Astrocyte of the spinal cord (primary cell): ENCODE measurements around the gene CLBA1.

Source experiments
- DNase-seq: peaks from one replicate; pipeline ENCODE4 v3.0.0; 2011; ENCODE audit warnings: low read depth, low spot score
- H3K4me3 ChIP-seq: 2 replicates; pipeline ENCODE4 v1.5.1; 2011; ENCODE audit warnings: low read depth, mild to moderate bottlenecking, low read length, moderate library complexity
- in situ Hi-C: cut with HindIII; loops from 2 replicates; pipeline ENCODE4 v1.10.0; 2017; ENCODE audit warnings: low sequenced_read_pairs
- TF ChIP-seq, protein P1 (sequence below): IDR thresholded peaks from 2 replicates; pipeline ENCODE4 v1.5.1; 2012; ENCODE audit warnings: low read depth, mild to moderate bottlenecking, low read length, inconsistent platforms

CLBA1 gene

DNA sequence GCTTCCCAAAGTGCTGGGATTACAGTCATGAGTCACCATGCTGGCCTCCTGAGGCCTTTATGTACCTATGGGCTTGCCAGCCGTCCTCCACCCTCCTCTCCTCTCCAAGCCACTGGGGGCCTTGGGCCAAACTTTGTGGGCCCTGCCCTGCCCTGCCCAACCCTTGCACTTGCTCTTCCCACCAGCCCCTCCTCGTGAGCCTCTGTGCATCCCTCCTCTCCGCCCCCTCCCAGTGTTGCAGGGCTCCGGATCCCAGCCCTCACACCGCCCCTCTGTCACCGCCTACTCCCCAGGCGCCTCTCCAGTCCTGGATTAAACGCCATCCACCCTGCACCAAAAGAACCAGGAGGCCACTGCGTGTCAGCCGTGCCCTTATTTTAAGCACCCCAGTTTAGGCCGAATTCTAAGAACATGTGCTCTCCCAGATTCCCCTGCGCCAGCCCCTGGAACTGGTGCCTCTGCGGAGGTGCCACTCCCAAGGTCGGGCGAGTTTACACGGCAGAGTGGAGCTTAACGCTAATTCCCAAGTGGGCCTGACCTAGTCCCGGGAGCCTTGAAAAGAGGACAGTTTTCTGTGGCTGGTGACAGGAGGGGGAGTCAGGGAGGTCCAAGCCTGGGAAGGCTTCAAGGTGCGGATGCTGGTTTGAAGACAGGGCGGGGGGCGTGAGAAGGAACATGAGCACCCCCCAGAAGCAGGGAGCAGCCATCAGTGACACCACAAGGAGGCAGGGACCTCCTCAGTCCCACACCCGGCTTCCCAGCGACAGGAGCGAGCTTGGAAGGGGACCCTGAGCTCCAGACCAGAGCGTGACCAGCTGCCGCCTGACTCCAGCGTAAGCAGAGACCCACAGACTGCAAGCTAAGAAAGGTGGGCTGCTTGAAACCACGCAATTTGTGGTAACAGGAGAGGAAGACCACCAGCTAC lies 56.5 kb downstream of the CLBA1 start:
- no peak for DNase-seq
- TF ChIP-seq, protein P1, sequence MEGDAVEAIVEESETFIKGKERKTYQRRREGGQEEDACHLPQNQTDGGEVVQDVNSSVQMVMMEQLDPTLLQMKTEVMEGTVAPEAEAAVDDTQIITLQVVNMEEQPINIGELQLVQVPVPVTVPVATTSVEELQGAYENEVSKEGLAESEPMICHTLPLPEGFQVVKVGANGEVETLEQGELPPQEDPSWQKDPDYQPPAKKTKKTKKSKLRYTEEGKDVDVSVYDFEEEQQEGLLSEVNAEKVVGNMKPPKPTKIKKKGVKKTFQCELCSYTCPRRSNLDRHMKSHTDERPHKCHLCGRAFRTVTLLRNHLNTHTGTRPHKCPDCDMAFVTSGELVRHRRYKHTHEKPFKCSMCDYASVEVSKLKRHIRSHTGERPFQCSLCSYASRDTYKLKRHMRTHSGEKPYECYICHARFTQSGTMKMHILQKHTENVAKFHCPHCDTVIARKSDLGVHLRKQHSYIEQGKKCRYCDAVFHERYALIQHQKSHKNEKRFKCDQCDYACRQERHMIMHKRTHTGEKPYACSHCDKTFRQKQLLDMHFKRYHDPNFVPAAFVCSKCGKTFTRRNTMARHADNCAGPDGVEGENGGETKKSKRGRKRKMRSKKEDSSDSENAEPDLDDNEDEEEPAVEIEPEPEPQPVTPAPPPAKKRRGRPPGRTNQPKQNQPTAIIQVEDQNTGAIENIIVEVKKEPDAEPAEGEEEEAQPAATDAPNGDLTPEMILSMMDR = no peak
- no peak overlapping the region for H3K4me3 ChIP-seq
- in situ Hi-C loops = no loop called here

DNA sequence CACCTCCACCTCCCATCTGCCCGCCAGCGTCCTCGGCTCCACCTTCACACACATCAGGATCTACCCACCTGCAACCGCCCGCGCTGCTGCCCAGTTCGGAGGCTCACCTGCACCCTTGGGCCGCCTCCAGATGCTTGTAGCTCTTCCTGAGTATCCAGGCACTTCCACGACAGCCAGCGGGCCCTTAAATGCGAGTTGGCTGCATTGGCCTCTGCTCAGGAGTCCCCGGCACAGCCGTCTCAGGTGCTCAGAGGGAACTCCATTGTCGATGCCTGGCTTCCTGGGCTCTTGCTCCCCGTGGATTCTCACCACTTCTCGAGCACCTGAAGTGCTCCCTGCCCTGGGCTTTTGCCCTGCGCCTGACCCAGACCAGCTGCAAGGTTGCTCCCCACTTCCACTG lies 57.2 kb downstream of the CLBA1 start:
- in situ Hi-C loops = no loop called here
- no peak overlapping the region for H3K4me3 ChIP-seq
- TF ChIP-seq, protein P1 = no peak
- no peak for DNase-seq

DNA sequence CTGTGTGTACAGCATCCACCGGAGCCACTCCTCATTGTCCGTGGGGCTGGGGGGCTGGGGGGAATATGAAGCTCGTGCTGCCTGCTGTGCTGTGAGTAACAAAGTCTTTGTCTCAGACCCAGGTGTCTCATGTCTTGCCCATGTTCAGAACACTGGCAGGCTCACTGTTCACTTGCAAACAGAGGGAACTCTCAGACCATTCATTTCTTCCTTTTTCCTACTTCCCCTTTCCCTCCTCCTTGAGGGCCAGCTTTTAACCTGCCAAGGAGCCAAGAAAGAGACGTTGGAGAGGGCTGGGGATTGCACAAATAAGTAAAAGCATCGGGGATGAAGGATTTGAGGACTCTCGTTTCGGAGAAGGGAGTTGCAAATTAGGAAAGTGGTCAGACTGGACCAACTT lies 58.1 kb downstream of the CLBA1 start:
- H3K4me3 ChIP-seq = no peak overlapping the region
- in situ Hi-C loops = no loop called here
- DNase-seq = no peak
- TF ChIP-seq, protein P1 = no peak
